Hepatocyte (in vitro differentiated cells): Measurements from ENCODE around the gene ZBTB25. TPM values are rescaled to one million over a fixed set of nuclear protein-coding genes. Genes with fewer than 3 reads are reported as not detected.

Experiments
- DNase-seq: peaks from one replicate; pipeline ENCODE4 v3.0.0-alpha.2; 2016; ENCODE audit warnings: low spot score
- H2AFZ ChIP-seq: fragments of 200-600 bp; sonication (generic); 2 replicates; pipeline ENCODE4 v1.6.0; 2016; ENCODE audit warnings: antibody characterized with exemption, mild to moderate bottlenecking
- H3K27ac ChIP-seq: fragments of 200-600 bp; sonication (generic); 2 replicates; pipeline ENCODE4 v1.5.1; 2016; ENCODE audit warnings: mild to moderate bottlenecking
- H3K27me3 ChIP-seq: fragments of 200-600 bp; sonication (generic); 2 replicates; pipeline ENCODE4 v1.6.1; 2016
- H3K36me3 ChIP-seq: fragments of 200-600 bp; sonication (generic); replicated peaks from 2 replicates; pipeline ENCODE4 v1.5.1; 2016; ENCODE audit warnings: low read depth; ENCODE audit not compliant: insufficient read depth
- H3K4me1 ChIP-seq: fragments of 200-600 bp; sonication (generic); 2 replicates; pipeline ENCODE4 v1.5.1; 2016; ENCODE audit warnings: mild to moderate bottlenecking, moderate library complexity; ENCODE audit not compliant: insufficient read depth
- H3K4me2 ChIP-seq: fragments of 200-600 bp; sonication (generic); 2 replicates; pipeline ENCODE4 v1.6.0; 2016
- H3K4me3 ChIP-seq: fragments of 200-600 bp; sonication (generic); 2 replicates; pipeline ENCODE4 v1.5.1; 2016; ENCODE audit warnings: mild to moderate bottlenecking
- H3K79me2 ChIP-seq: fragments of 200-600 bp; sonication (generic); 2 replicates; pipeline ENCODE4 v1.6.0; 2017; ENCODE audit warnings: mild to moderate bottlenecking
- H3K9me2 ChIP-seq: fragments of 200-600 bp; sonication (generic); replicated peaks from 2 replicates; pipeline ENCODE4 v1.6.0; 2017; ENCODE audit warnings: mild to moderate bottlenecking; ENCODE audit not compliant: insufficient read depth
- H3K9me3 ChIP-seq: fragments of 200-600 bp; sonication (generic); 2 replicates; pipeline ENCODE4 v1.5.1; 2016; ENCODE audit warnings: low read depth, mild to moderate bottlenecking
- H4K20me1 ChIP-seq: fragments of 200-600 bp; sonication (generic); 2 replicates; pipeline ENCODE4 v1.6.0; 2016; ENCODE audit warnings: mild to moderate bottlenecking; ENCODE audit not compliant: insufficient read depth, poor library complexity, severe bottlenecking
- CTCF ChIP-seq: fragments of 200-600 bp; sonication (generic); IDR thresholded peaks from 2 replicates; pipeline ENCODE4 v1.5.1; 2016; ENCODE audit warnings: antibody characterized with exemption, mild to moderate bottlenecking; ENCODE audit not compliant: poor library complexity
- EZH2 ChIP-seq: fragments of 200-600 bp; sonication (generic); IDR thresholded peaks from 2 replicates; pipeline ENCODE4 v1.6.1; 2016; ENCODE audit warnings: antibody characterized with exemption, mild to moderate bottlenecking, borderline replicate concordance
- EZH2phosphoT487 ChIP-seq: fragments of 200-600 bp; sonication (generic); IDR thresholded peaks from one replicate; pipeline ENCODE4 v1.6.1; 2018; ENCODE audit warnings: antibody characterized with exemption, mild to moderate bottlenecking, low read depth, moderate library complexity; ENCODE audit not compliant: unreplicated experiment, severe bottlenecking
- WGBS: methylation state at CpG from one replicate; pipeline ENCODE4 v1.1.6; 2016; ENCODE audit warnings: low lambda C conversion rate; ENCODE audit errors: missing lambda C conversion rate; 5-methylcytosine and 5-hydroxymethylcytosine counted together
- polyA plus RNA-seq: library from polyadenylated mRNA; unstranded; fragments of >200 nt; fragmentation: Nextera tagmentation; extraction: Ambion mirVana; gene quantifications from 2 replicates; pipeline ENCODE4 v1.2.1, GENCODE V29; 2016
- total RNA-seq: library from RNA; depleted of rRNA; stranded (reverse); fragments of >200 nt; gene quantifications from 2 replicates; pipeline ENCODE4 v1.2.3, GENCODE V29; 2014

The ZBTB25 gene
- total and polyA plus RNA-seq, 2 experiments from 2014 or later, result 7.0 to 8.4 TPM

GRCh38 chr14:64444984-64445845 lies 58.4 kb downstream of the ZBTB25 start:
- H3K27ac ChIP-seq, result peak overlapping the region; percentile 35

GRCh38 chr14:64444140-64444539 lies 59.5 kb downstream of the ZBTB25 start:
- no peak for DNase-seq
- Histone ChIP-seq H3K9me3 (no peaks in the 10 kb centered on the region), H3K4me1 (peaks cover 4% of the 10 kb centered on the region), H3K9me2 (no peaks in the 10 kb centered on the region), H3K27me3 (no peaks in the 10 kb centered on the region), H3K4me2 (no peak overlapping the region), H4K20me1 (no peaks in the 10 kb centered on the region), H3K36me3 (no peaks in the 10 kb centered on the region), H2AFZ (no peak overlapping the region), H3K27ac (no peak overlapping the region), H3K4me3 (no peak overlapping the region), H3K79me2 (no peaks in the 10 kb centered on the region)
- TF ChIP-seq CTCF (no peak), EZH2 (no peak), EZH2phosphoT487 (no peak)
- WGBS, result 96% methylated on average over 11 of the region's 11 CpGs

More at GRCh38 chr14:64444984-64445845, 58.4 kb downstream of the ZBTB25 start:
- no peaks in the 10 kb centered on the region for H3K36me3 ChIP-seq
- no peaks in the 10 kb centered on the region for H3K9me2 ChIP-seq
- peak; percentile 20 for DNase-seq
- H3K27me3 ChIP-seq, result no peaks in the 10 kb centered on the region
- no peaks in the 10 kb centered on the region for H3K79me2 ChIP-seq
- H3K4me1 ChIP-seq, result no peaks in the 10 kb centered on the region
- H3K4me3 ChIP-seq, result no peak overlapping the region
- TF ChIP-seq EZH2, result no peak
- no peak for TF ChIP-seq CTCF
- no peak for TF ChIP-seq EZH2phosphoT487
- 92% methylated on average over 7 of the region's 7 CpGs for WGBS
- H2AFZ ChIP-seq, result no peak overlapping the region
- H3K9me3 ChIP-seq, result no peaks in the 10 kb centered on the region
- H4K20me1 ChIP-seq, result no peaks in the 10 kb centered on the region
- no peak overlapping the region for H3K4me2 ChIP-seq

GRCh38 chr14:64442300-64442988 lies 61.2 kb downstream of the ZBTB25 start:
- Histone ChIP-seq H3K4me1 (peaks cover 9% of the 10 kb centered on the region), H3K9me2 (no peaks in the 10 kb centered on the region), H3K27ac (no peak overlapping the region), H3K4me2 (no peak overlapping the region), H2AFZ (no peak overlapping the region), H3K4me3 (no peak overlapping the region), H3K27me3 (no peaks in the 10 kb centered on the region), H3K36me3 (no peaks in the 10 kb centered on the region), H3K9me3 (no peaks in the 10 kb centered on the region), H3K79me2 (no peaks in the 10 kb centered on the region), H4K20me1 (no peaks in the 10 kb centered on the region)
- TF ChIP-seq EZH2phosphoT487, result no peak
- TF ChIP-seq EZH2, result no peak
- peak; percentile 15 for DNase-seq
- WGBS, result 84% methylated on average over 17 of the region's 17 CpGs

- WGBS, result 99% methylated on average over 3 of the region's 3 CpGs
- H3K79me2 ChIP-seq, result no peaks in the 10 kb centered on the region
- no peak for TF ChIP-seq EZH2
- TF ChIP-seq EZH2phosphoT487, result no peak
- TF ChIP-seq CTCF, result no peak
- H3K27me3 ChIP-seq, result no peaks in the 10 kb centered on the region
- no peak overlapping the region for H2AFZ ChIP-seq
- no peak overlapping the region for H3K4me3 ChIP-seq
- no peaks in the 10 kb centered on the region for H3K36me3 ChIP-seq
- H3K9me3 ChIP-seq, result no peaks in the 10 kb centered on the region
- DNase-seq, result no peak
- no peaks in the 10 kb centered on the region for H4K20me1 ChIP-seq
- H3K4me1 ChIP-seq, result peaks cover 9% of the 10 kb centered on the region
- H3K9me2 ChIP-seq, result no peaks in the 10 kb centered on the region
- H3K4me2 ChIP-seq, result no peak overlapping the region
- no peak overlapping the region for H3K27ac ChIP-seq
Measured at GRCh38 chr14:64440494-64440893, 63.1 kb downstream of the ZBTB25 start.
